HG02798 (cell line): ENCODE results near the gene SLCO3A1.

ENCODE experiments used
- ATAC-seq: cut with Tn5 transposase; IDR thresholded peaks from one replicate; pipeline ENCODE4 v1.9.1; 2021; ENCODE audit warnings: mild to moderate bottlenecking; ENCODE audit not compliant: unreplicated experiment, poor library complexity

The SLCO3A1 gene

GRCh38 chr15:92020804-92021203 is 167.3 kb downstream of the SLCO3A1 start:
- no peak for ATAC-seq

- ATAC-seq, result no peak
These were observed 168.3 kb downstream of the SLCO3A1 start for GRCh38 chr15:92021792-92022191.

- no peak for ATAC-seq
These were observed 170.5 kb downstream of the SLCO3A1 start for GRCh38 chr15:92023965-92024364.

- ATAC-seq, result no peak
These were observed 172.3 kb downstream of the SLCO3A1 start for GRCh38 chr15:92025706-92026270.

GRCh38 chr15:92028389-92028724 is 174.8 kb downstream of the SLCO3A1 start:
- ATAC-seq, result no peak

- no peak for ATAC-seq
These were observed 176.3 kb downstream of the SLCO3A1 start for GRCh38 chr15:92029767-92030166.

GRCh38 chr15:92033314-92033713 is 179.8 kb downstream of the SLCO3A1 start:
- no peak for ATAC-seq

GRCh38 chr15:92033723-92034122 is 180.2 kb downstream of the SLCO3A1 start:
- ATAC-seq, result no peak

GRCh38 chr15:92034227-92034626 is 180.7 kb downstream of the SLCO3A1 start:
- ATAC-seq, result no peak

- ATAC-seq, result no peak
These were observed 182.0 kb downstream of the SLCO3A1 start for GRCh38 chr15:92035551-92035950.

GRCh38 chr15:92035961-92036360 is 182.5 kb downstream of the SLCO3A1 start:
- ATAC-seq, result no peak

GRCh38 chr15:92037491-92037890 is 184.0 kb downstream of the SLCO3A1 start:
- ATAC-seq, result no peak

- no peak for ATAC-seq
These were observed 186.8 kb downstream of the SLCO3A1 start for GRCh38 chr15:92040350-92040749.

- ATAC-seq, result no peak
These were observed 187.9 kb downstream of the SLCO3A1 start for GRCh38 chr15:92041371-92041770.

GRCh38 chr15:92043283-92043682 is 189.8 kb downstream of the SLCO3A1 start:
- no peak for ATAC-seq

GRCh38 chr15:92044203-92044909 is 190.8 kb downstream of the SLCO3A1 start:
- no peak for ATAC-seq

GRCh38 chr15:92047900-92048299 is 194.4 kb downstream of the SLCO3A1 start:
- no peak for ATAC-seq

GRCh38 chr15:92048739-92049138 is 195.2 kb downstream of the SLCO3A1 start:
- ATAC-seq, result no peak

GRCh38 chr15:92049290-92049989 is 195.9 kb downstream of the SLCO3A1 start:
- ATAC-seq, result no peak

GRCh38 chr15:92050220-92050898 is 196.9 kb downstream of the SLCO3A1 start:
- no peak for ATAC-seq

GRCh38 chr15:92051716-92052115 is 198.2 kb downstream of the SLCO3A1 start:
- no peak for ATAC-seq
